Measurements from ENCODE around the gene ABCA7.

ABCA7 gene

GRCh38 chr19:1003283-1003682 lies 36.6 kb upstream of the ABCA7 start:
- DNase-seq = no peak

DNA sequence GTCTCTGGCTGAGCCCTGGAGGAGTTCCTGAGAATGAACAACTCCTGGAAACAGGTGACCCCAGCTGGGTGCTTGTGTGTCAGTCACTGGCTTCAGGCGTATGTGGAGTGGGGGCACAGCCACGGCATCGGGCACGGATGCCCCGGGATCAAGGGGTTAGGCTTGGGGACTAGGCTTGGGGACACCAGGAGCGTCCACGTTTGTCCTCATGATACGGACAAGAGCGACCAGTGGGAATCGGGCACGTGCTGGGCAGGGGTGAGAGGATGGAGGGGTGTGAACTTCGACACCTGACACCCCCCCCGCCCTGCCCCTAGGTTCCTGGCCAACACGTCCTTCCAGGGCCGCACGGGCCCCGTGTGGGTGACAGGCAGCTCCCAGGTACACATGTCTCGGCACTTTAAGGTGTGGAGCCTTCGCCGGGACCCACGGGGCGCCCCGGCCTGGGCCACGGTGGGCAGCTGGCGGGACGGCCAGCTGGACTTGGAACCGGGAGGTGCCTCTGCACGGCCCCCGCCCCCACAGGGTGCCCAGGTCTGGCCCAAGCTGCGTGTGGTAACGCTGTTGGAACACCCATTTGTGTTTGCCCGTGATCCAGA lies 35.6 kb upstream of the ABCA7 start:
- DNase-seq = no peak

- DNase-seq = no peak
These were observed 34.9 kb upstream of the ABCA7 start for GRCh38 chr19:1004803-1005664.

GRCh38 chr19:1006711-1007398 lies 33.1 kb upstream of the ABCA7 start:
- DNase-seq = no peak

- DNase-seq = no peak
These were observed 32.3 kb upstream of the ABCA7 start for GRCh38 chr19:1007399-1008251.

GRCh38 chr19:1008268-1009040 lies 31.5 kb upstream of the ABCA7 start:
- DNase-seq = no peak

- DNase-seq = no peak
These were observed 30.6 kb upstream of the ABCA7 start for GRCh38 chr19:1009041-1009980.

- DNase-seq = no peak
These were observed 29.8 kb upstream of the ABCA7 start for GRCh38 chr19:1009981-1010538.

GRCh38 chr19:1010586-1011510 lies 29.1 kb upstream of the ABCA7 start:
- DNase-seq = no peak

DNA sequence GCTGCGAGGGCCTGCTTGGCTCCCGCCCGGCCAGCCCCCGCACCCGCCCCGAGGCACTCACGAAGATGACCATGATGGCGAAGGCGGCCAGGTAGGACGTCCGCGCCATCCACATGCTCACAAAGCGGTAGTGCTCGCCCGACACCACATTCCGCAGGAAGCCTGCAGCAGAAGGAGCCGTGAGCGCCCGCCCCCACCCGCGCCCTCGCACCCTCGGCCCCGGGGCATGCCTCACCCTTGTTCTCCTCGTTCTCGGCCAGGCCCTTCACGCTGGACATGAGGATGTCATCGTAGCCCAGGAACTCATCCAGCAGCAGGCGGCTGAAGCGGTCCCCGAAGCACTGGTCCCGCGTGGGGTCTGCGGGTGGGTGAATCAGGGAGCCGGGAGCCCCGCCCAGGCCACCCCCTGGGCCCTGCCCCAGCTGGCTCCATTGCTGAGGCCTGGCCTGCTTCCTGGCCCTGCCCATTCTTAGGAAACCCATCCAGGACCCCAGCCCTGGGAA lies 28.0 kb upstream of the ABCA7 start:
- DNase-seq = no peak

DNA sequence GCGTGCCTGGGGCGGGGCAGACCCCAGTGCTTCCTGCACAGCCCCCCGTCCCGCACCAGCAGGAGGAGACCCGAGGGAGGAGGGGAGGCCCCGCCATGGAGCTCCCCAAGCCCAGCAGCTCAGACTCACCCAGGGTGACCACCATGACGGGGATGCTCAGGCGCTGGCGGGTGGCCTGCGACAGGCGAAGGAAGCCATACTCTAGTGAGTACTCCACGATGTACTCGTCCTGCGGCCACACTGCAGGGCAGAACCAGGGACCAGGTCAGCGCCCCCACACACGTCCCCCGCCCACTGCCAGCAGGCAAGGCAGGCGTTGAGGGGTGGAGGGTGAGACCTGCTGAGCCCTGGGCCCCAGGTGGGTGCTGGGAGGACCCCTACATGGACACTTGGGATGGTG lies 27.6 kb upstream of the ABCA7 start:
- no peak for DNase-seq

DNA sequence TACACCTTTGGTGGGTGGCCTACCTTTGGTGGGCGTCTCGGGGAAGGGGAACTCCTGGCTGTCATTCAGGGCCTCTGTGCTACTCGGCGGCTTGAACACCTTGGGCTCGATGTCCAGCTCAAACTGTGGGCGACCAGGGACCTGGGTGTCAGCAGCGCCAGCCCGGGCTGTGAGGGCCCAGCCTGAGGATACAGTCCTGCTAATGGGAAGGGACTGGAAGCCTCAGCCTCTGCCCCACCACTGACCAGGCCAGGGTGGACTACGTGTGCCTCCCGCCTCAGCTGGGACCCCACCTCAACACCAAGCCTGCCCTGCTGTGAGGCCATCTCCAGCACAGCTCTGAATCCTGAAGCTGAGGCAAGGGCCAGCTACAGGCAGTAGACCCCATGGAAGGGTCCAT lies 26.7 kb upstream of the ABCA7 start:
- DNase-seq = no peak

GRCh38 chr19:1014161-1015060 lies 25.5 kb upstream of the ABCA7 start:
- no peak for DNase-seq

DNA sequence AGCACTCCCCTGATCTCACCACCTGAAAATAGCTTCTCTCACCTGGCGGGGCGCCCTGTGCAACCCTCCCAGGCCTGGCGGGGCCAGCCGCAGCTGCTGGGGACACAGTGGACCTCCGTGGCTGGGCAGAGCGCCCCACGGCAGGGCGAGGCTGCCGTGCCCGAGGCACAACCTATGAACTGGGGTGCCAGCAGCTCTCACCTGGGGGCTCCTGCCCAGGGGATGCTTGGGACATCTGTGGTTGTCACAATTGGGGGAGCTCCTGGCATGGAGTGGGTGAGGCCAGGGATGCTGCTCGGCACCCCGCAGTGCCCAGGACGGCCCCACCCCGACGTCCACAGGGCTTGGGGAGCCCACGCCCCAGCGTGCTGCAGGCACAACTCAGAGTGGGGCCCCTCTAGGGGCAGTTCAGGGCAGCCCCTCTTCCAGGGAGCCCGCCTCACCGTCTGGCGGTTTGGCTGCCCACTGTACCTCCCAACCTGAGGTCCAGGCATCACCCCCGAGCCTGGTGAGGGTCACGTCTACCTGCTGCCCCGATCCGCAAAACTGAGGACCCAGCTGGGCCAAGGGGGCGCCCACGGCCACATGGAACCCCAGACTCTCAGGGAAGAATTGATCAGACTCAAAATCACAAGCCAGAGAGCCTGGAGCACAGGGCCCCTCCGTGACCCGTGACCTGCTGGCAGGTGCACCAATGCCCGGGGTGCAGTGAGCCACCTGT lies 24.7 kb upstream of the ABCA7 start:
- no peak for DNase-seq

DNA sequence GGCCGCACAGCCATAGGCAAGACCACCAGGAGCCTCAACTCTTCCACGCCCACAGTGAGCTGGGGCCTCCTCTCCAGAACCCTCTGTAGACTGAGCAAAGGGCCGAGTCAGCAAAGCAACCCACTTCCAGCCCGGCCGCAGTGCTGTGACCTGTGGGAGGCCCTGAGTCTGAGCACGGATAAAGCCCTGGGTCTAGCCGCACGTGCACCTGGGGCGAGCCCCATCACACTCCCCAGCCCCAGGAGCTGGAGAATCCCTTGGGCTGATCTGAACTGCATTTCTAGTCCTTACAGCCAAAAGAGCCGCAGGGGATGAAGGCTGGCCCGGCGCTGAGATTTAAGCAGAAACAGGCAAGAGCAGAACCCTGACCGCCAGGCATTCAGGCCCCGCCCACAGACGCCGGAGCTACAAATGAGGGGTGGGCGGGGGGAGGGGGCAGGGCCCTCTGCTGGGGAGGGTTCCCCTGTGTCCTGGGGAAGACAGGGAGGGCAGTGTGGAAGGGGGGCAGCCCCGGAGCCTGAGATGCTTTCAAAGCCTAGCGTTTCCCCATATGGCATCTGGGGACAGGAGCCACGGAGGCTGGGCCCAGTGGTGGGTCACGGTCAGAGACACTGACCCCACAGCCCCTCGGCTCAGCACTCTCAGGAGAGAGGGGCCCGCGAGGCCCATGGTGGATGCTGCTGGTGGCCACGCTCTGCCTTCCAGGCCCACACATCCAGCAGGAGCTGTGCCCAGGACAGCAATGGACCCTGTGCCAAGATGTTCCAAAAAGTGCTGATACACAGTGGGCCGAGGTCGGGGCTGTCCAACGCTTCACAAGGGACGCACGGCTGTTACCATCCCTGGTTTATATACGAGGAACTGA lies 23.9 kb upstream of the ABCA7 start:
- no peak for DNase-seq

DNA sequence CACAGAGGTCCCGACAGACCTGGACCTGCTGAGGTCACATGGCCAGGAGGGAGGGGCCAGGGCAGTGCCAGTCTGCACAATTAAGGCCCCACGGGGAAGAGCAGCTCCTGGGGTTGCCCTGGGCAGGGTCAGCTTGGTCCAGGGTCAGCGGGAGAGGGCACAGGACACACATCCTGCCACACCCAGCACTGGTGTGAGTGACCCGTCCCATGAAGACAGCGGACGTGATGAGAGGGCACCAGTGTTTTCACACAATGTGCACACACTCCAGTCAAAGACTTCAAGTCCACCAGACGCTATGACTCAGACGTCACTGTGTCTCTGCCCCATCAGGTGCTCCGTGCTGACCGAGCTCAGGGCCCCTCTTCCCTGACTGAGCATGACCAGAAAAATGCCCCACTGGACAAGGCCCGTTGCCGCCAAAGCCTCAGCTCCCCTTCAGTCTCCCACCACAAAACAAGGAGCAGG lies 23.2 kb upstream of the ABCA7 start:
- no peak for DNase-seq

Measured in KG1 (cell line).